T-helper 17 cell (primary cell): Measurements from ENCODE around the gene SLC6A3. TPM values are rescaled to one million over a fixed set of nuclear protein-coding genes. Genes with fewer than 3 reads are reported as not detected.
A peak's percentile ranks its signal among the peaks of the same experiment; 100 is the strongest.

ENCODE experiments used
- ATAC-seq: fragments of 150-1000 bp; cut with Tn5 transposase; 2 replicates; pipeline ENCODE4 v1.10.0; 2021; ENCODE audit warnings: mild to moderate bottlenecking, moderate library complexity
- DNase-seq, 3 donors: peaks; one replicate each; pipeline versions ENCODE4 v3.0.0 to v3.0.0-alpha.2; 2020 to 2021
- H3K9me3 ChIP-seq: one replicate; pipeline ENCODE4 v1.7.0; 2013; ENCODE audit warnings: low read length, mild to moderate bottlenecking; ENCODE audit not compliant: control insufficient read depth, poor library complexity, severe bottlenecking
- H3K27ac Mint-ChIP-seq: one replicate; pipeline ENCODE4 v1.8.0; 2022; ENCODE audit warnings: mild to moderate bottlenecking, moderate library complexity, mixed read lengths
- H3K27me3 Mint-ChIP-seq: one replicate; pipeline ENCODE4 v1.8.0; 2022; ENCODE audit warnings: mixed read lengths
- H3K36me3 Mint-ChIP-seq: one replicate; pipeline ENCODE4 v1.8.0; 2022; ENCODE audit warnings: low read depth, mixed read lengths
- H3K4me1 Mint-ChIP-seq: one replicate; pipeline ENCODE4 v1.8.0; 2022; ENCODE audit warnings: mild to moderate bottlenecking, mixed read lengths
- H3K4me3 Mint-ChIP-seq: one replicate; pipeline ENCODE4 v1.8.0; 2022; ENCODE audit warnings: mild to moderate bottlenecking, moderate library complexity, mixed read lengths
- total RNA-seq, 4 donors: library from RNA in 2 of 4; stranded (reverse) in 2 of 4; gene quantifications; one replicate each; pipeline ENCODE4 v1.2.3 and lab custom pipeline; 2022 to 2026

The SLC6A3 gene
- total RNA-seq, 2 donors from 2014 or later: not detected

DNA sequence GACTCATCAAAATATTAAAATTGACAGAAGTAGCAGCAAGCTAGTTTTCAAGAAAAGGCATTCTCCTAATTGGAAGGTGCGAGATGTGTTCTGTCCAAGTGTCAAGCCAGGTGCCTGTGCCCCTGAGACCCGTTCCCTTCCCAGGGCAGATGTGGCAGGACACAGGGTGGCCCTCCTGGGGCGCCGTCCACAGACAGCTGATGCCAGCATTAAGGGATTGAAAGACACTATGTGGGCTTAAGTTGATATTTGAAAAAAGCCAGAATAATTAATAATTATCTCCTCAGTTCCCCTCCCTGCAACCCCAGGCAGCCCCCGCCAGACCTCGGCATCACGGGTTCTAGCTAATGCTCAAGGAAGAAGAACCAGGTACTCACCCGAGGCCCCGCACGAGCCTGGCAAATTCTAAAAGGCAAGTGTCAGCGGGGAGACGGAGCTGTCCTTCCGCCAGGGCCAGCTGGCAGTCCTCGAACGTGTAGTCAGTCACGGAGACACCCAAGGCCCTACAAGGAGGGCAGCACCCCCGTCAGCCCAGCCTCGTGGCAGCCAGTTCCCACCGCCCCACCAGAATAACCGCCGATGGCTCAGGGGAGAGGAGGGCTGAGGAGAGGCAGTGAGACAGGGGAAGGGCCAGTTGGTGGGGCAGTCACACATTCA, 29.1 kb upstream of the SLC6A3 start:
- H3K9me3 ChIP-seq: no peaks in the 10 kb centered on the region
- Mint-ChIP-seq H3K27ac (peak overlapping the region; percentile 4), H3K27me3 (no peaks in the 10 kb centered on the region), H3K36me3 (no peaks in the 10 kb centered on the region), H3K4me3 (no peak overlapping the region), H3K4me1 (peaks cover 3% of the 10 kb centered on the region)
- ATAC-seq (no peak), DNase-seq (no peak)

DNA sequence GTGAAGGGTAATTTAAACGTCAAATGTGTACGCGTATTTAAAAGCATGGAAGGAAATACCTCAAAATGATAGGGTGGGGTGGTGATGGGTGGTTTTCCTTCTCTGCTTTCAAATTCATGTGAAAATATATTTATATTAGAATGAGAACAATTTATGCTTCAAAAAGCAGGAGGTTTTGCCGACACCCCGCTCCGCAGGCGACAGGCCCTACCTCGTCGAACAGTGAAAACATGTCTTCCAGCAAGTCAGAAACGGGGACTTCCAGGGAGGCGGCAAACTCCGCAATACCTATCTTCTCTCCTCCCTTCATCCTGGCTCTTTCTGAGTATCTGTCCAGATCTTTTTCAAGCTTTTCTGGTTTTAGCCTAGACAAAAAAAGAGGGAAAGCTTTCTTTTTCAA, 28.5 kb upstream of the SLC6A3 start:
- Mint-ChIP-seq H3K4me1 (peaks cover 3% of the 10 kb centered on the region), H3K4me3 (no peak overlapping the region), H3K36me3 (no peaks in the 10 kb centered on the region), H3K27ac (peak overlapping the region; percentile 4), H3K27me3 (no peaks in the 10 kb centered on the region)
- no peak for ATAC-seq
- no peaks in the 10 kb centered on the region for H3K9me3 ChIP-seq
- no peak for DNase-seq

DNA sequence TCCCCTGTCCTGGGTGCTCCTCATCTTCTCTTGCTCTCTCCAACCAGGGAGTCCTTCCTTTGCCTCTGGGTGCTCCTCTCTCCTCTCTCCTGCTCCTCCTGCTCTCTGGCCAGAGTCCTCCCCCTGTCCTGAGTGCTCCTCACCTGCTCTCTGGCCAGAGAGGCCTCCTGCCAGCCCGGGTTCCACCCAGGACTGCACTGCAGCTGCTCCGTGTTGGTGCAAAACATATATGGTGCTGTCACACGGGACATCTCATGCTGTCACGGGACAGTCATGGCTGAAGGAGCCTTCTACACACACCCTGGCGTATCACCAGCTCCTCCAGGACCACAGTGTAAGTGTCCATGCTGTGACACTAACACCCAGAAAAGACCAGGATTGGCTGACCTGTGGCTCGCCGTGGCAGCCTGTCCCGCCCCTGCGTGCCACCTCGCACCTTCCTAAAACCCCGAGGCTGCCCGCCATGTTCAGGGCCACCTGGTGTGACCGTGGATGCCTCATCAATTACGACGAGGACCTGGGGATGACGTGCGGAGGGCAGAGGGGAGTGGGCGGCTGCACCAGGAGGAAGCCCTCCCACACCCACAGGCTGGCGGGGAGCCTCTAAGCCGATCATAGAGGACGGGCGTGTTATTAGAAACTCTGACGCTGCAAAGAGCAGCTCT, 27.9 kb upstream of the SLC6A3 start:
- ATAC-seq: no peak
- Mint-ChIP-seq H3K36me3 (no peaks in the 10 kb centered on the region), H3K27me3 (no peaks in the 10 kb centered on the region), H3K4me3 (peak overlapping the region; percentile 36), H3K4me1 (peaks cover 3% of the 10 kb centered on the region), H3K27ac (peak overlapping the region; percentile 4)
- no peak for DNase-seq
- no peaks in the 10 kb centered on the region for H3K9me3 ChIP-seq

- ATAC-seq: no peak
- Mint-ChIP-seq H3K27ac (no peak overlapping the region), H3K27me3 (no peaks in the 10 kb centered on the region), H3K4me3 (no peak overlapping the region), H3K4me1 (peaks cover 3% of the 10 kb centered on the region), H3K36me3 (no peaks in the 10 kb centered on the region)
- no peaks in the 10 kb centered on the region for H3K9me3 ChIP-seq
- DNase-seq: no peak
These were observed 27.0 kb upstream of the SLC6A3 start for GRCh38 chr5:1471997-1472963.

- no peak for ATAC-seq
- DNase-seq: no peak
- no peaks in the 10 kb centered on the region for H3K9me3 ChIP-seq
- H3K4me1 Mint-ChIP-seq: peaks cover 3% of the 10 kb centered on the region
- H3K4me3 Mint-ChIP-seq: peak overlapping the region; percentile 31
- H3K27me3 Mint-ChIP-seq: no peaks in the 10 kb centered on the region
- H3K36me3 Mint-ChIP-seq: no peaks in the 10 kb centered on the region
- H3K27ac Mint-ChIP-seq: no peak overlapping the region
These were observed 26.1 kb upstream of the SLC6A3 start for GRCh38 chr5:1471240-1471853.

DNA sequence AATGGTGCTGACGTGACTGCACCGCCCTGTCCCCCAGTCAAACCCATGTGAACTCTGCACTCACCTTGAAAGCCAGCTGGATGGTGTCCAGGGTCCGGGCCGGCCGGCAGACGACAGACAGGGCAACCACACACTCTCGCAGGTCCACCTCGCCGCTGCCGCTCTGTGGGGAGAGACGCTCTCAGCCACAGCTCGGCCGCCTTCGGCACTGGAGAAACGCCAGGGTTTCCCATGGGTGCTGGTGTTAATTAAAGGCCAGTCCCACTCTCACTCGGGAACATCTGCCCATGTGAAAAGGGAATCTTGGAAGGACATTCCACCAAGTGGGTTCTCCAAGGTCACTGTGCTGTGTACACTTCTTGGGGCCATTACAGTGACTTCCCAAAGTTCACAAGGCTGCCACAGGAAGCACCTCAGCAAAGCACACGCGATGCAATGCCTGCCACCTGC, 25.5 kb upstream of the SLC6A3 start:
- Mint-ChIP-seq H3K4me1 (peaks cover 3% of the 10 kb centered on the region), H3K36me3 (no peaks in the 10 kb centered on the region), H3K27me3 (no peaks in the 10 kb centered on the region), H3K27ac (no peak overlapping the region), H3K4me3 (no peak overlapping the region)
- DNase-seq (no peak), ATAC-seq (no peak)
- no peaks in the 10 kb centered on the region for H3K9me3 ChIP-seq

- Mint-ChIP-seq H3K4me3 (no peak overlapping the region), H3K27me3 (no peaks in the 10 kb centered on the region), H3K4me1 (peaks cover 3% of the 10 kb centered on the region), H3K27ac (no peak overlapping the region), H3K36me3 (peaks cover 2% of the 10 kb centered on the region)
- ATAC-seq (no peak), DNase-seq (no peak)
- no peaks in the 10 kb centered on the region for H3K9me3 ChIP-seq
These were observed 23.6 kb upstream of the SLC6A3 start for GRCh38 chr5:1468629-1469527.

GRCh38 chr5:1468247-1468612, 23.0 kb upstream of the SLC6A3 start:
- Mint-ChIP-seq H3K4me1 (peaks cover 3% of the 10 kb centered on the region), H3K27ac (no peak overlapping the region), H3K4me3 (no peak overlapping the region), H3K27me3 (no peaks in the 10 kb centered on the region), H3K36me3 (peaks cover 2% of the 10 kb centered on the region)
- ATAC-seq (no peak), DNase-seq (no peak)
- H3K9me3 ChIP-seq: no peaks in the 10 kb centered on the region

GRCh38 chr5:1467341-1468246, 22.4 kb upstream of the SLC6A3 start:
- H3K4me3 Mint-ChIP-seq: no peak overlapping the region
- H3K36me3 Mint-ChIP-seq: peaks cover 2% of the 10 kb centered on the region
- no peak for ATAC-seq
- no peaks in the 10 kb centered on the region for H3K9me3 ChIP-seq
- DNase-seq: no peak
- H3K27ac Mint-ChIP-seq: no peak overlapping the region
- no peaks in the 10 kb centered on the region for H3K27me3 Mint-ChIP-seq
- H3K4me1 Mint-ChIP-seq: no peaks in the 10 kb centered on the region

DNA sequence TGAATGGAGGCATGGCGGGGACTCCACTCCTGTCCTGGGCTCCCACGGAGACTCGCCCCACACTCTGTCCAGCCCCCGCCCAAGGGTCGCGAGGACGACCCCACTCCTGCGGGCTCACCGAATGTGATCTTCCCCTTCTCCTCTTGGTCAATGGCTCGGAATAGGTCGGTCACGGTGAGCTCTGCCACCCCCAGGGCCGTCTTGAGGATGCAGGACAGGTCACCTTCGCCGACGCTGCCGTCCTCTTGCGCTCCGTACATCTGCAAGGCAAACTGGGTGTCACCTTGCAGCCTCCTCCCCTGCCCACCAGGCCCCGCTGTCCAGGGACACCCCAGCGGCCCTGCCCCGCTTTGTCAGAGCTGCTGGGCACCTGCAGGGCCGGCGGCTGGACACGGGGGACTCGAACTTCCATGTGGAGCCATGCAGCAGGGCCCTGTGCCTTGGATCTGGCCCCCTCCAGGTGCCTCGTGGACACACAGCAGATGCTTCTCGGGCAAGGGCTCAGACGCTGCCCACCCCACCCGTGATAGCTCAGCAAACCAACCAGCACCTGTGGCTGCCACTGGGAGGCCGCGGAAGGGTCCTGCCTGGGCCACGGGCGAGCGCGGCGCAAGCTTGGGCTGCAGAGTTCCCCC, 21.5 kb upstream of the SLC6A3 start:
- DNase-seq: no peak
- Mint-ChIP-seq H3K36me3 (peaks cover 2% of the 10 kb centered on the region), H3K27me3 (no peaks in the 10 kb centered on the region), H3K27ac (no peak overlapping the region), H3K4me3 (no peak overlapping the region), H3K4me1 (no peaks in the 10 kb centered on the region)
- no peak for ATAC-seq
- no peaks in the 10 kb centered on the region for H3K9me3 ChIP-seq

DNA sequence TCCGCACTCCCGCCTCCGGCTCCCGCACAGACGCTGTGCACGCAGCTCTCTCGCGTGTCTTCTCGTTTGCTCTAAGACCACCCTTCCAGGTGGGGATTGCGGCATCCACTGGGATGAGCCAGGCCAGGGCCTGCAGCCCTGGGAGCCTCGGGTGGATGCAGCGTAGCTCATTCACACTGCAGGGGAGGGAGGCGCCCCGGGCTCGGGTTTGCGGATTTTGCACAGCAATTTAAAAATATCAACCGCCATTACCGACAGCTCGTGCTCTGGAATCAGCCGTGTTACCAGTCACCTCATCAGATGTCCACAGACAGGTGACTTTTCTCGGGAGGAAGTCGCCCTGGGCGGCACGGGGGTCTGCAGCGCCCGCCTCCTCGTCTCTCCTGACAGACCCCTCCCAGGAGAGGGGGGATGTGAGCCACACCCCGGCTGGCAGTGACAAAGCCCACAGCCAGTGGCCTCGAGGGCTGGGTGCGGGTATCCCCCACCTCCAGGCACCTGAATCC, 20.8 kb upstream of the SLC6A3 start:
- no peaks in the 10 kb centered on the region for H3K27me3 Mint-ChIP-seq
- H3K4me1 Mint-ChIP-seq: no peaks in the 10 kb centered on the region
- no peak for DNase-seq
- no peak overlapping the region for H3K27ac Mint-ChIP-seq
- no peak overlapping the region for H3K4me3 Mint-ChIP-seq
- ATAC-seq: no peak
- no peaks in the 10 kb centered on the region for H3K9me3 ChIP-seq
- peaks cover 2% of the 10 kb centered on the region for H3K36me3 Mint-ChIP-seq
